GM10266 (cell line): ENCODE results near the gene ORAI2.

ENCODE experiments used
- DNase-seq: peaks from one replicate; pipeline ENCODE4 v3.0.0; 2012; ENCODE audit errors: extremely low spot score
- CTCF ChIP-seq: IDR thresholded peaks from 2 replicates; pipeline ENCODE4 v1.5.1; 2012; ENCODE audit warnings: mild to moderate bottlenecking, low read depth; ENCODE audit not compliant: control insufficient read depth, insufficient read depth; ENCODE audit errors: missing control alignments

Gene ORAI2

GRCh38 chr7:102415685-102416225 is 17.6 kb upstream of the ORAI2 start:
- no peak for TF ChIP-seq CTCF
- DNase-seq = no peak

- no peak for DNase-seq
- no peak for TF ChIP-seq CTCF
Observed at GRCh38 chr7:102416406-102416805, 17.0 kb upstream of the ORAI2 start.

GRCh38 chr7:102417105-102417504 is 16.3 kb upstream of the ORAI2 start:
- TF ChIP-seq CTCF = no peak
- DNase-seq = no peak

GRCh38 chr7:102418592-102418991 is 14.8 kb upstream of the ORAI2 start:
- DNase-seq = no peak
- no peak for TF ChIP-seq CTCF

- no peak for TF ChIP-seq CTCF
- DNase-seq = no peak
Observed at GRCh38 chr7:102421706-102422240, 11.6 kb upstream of the ORAI2 start.

GRCh38 chr7:102424129-102424551 is 9.2 kb upstream of the ORAI2 start:
- DNase-seq = no peak
- no peak for TF ChIP-seq CTCF

- DNase-seq = no peak
Observed at GRCh38 chr7:102424787-102425218, 8.6 kb upstream of the ORAI2 start.

More at GRCh38 chr7:102424787-102425218, 8.6 kb upstream of the ORAI2 start:
- no peak for TF ChIP-seq CTCF
